NCI-H345 (cell line): ENCODE results near the gene LGALS4.
"Not testable (repeated sequence)": the region's sequence is repeated elsewhere in the genome, so short reads cannot be mapped to it uniquely, and the experiment has no call there.

Experiments used
- DNase-seq: peaks from one replicate; lab custom pipeline; 2025; lab: John Stamatoyannopoulos, UW

LGALS4 gene

DNA sequence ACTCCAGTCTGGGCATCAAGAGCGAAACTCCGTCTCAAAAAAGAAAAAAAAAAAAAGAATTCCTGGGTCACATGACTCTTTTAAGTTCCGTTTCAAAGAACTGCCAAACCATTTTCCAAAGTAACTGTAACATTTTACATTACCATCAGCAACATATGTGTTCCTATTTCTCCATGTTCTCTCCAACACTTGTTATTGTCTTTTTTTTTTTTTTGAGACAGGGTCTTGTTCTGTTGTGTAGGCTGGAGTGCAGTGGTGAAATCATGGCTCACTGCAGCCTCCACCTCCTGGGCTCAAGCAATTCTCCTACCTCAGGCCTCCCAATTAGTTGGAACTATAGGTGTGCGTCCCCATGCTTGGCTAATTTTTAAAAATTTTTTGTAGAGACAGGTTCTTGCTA is 17.2 kb downstream of the LGALS4 start:
- DNase-seq = no peak

- no peak for DNase-seq
Measured at GRCh38 chr19:38793671-38794070, 19.1 kb downstream of the LGALS4 start.

DNA sequence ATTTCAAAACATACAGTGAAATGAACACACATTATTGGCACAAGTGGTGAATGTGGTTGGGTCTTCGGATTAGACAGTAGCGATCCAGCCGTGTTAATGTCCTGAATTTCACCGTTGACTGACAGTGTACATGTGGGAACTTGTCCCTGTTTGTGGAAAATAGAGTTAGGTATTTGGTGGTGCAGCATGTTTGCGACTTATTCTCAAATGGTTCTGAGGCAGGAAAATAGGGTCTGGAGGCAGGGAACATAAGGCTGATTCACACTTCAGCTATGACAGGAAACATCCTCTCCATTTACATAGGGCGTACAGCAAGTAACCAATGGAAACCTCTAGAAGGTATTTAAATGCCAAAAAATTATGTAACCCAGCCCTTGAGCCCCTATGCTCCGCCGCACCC is 19.6 kb downstream of the LGALS4 start:
- DNase-seq = peak; percentile 34

GRCh38 chr19:38792250-38793111 is 20.3 kb downstream of the LGALS4 start:
- no peak for DNase-seq

- not testable (repeated sequence) for DNase-seq
Measured at GRCh38 chr19:38791451-38792064, 21.2 kb downstream of the LGALS4 start.

DNA sequence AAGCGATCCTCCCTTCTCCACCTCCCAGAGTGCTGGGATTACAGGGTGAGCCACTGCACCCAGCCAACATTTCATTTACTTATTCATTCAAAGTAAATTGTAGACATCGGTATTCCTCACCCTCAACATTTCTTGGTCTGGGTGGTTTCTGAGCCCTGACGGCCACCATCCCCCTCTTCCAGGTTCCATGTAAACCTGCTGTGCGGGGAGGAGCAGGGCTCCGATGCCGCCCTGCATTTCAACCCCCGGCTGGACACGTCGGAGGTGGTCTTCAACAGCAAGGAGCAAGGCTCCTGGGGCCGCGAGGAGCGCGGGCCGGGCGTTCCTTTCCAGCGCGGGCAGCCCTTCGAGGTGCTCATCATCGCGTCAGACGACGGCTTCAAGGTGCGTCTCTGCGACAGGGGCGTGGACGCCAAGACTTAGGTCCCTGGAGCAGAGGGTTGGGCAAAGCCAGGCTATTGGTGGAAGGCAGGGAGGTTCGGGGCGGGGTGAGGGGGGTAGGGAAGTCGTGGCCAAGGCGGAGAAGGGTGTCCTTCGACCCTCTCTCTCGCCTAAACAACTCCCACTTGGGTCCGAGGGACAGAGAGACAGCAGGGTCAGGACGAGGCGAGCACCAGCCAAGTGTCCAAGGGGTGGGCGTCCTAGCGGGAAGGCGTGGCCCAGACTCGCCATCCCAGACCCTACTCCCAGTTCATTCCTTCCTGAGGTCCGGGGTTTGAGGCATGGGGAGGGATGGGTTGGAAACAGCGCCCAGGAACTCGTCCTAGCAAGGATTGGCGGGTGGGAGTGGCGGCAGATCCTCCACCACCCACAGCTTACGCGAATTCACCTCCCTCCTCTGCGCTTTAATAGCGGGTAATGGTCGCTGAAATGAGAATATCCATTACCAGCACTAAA is 22.0 kb downstream of the LGALS4 start:
- DNase-seq = not testable (repeated sequence)

DNA sequence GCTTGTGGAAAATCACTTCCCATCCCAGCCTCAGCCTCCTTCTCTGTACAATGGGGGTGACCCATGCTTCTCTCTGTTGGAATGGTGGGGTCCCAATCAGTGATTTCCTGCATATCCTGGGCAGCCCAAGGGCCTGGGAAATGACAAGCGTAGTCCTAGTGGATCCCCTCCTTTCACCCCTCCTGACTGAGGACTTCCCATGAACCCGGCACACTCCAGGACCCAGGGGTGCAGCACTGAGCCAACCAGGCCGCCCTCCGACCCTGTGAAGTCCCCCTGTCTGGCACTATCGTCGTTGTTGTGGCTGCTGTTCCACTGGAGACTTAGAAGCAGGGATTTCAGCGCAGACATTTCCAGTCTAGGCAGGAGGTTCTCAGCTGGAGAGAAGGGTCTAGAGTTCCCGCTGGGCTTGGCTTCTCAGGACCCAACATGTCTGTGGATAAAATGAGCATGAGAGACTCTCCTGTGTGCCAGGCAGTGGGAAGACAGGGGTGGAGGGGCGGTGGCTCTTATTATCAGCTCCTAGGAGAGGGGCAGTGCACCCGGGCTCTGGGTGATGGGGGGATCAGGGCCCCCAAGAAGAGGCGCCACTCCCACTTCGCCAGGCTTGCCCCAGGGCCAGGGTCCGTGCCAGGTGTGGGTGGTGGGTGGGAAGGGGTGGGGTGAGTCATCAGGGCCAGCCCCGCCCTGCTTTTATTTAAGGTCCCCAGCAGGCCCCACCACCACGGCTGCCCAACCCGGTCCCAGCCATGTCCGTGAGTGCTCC is 24.1 kb downstream of the LGALS4 start, which contains the start of gene LGALS7B:
Gene LGALS7B (plus strand): TSS at position 723 of the 766 bp plus-strand sequence. CDS start 27 bp downstream, at position 750.
- no peak for DNase-seq

- peak; percentile 26 for DNase-seq
Measured at GRCh38 chr19:38786572-38787265, 26.0 kb downstream of the LGALS4 start.

GRCh38 chr19:38786061-38786460 is 26.7 kb downstream of the LGALS4 start:
- not testable (repeated sequence) for DNase-seq

DNA sequence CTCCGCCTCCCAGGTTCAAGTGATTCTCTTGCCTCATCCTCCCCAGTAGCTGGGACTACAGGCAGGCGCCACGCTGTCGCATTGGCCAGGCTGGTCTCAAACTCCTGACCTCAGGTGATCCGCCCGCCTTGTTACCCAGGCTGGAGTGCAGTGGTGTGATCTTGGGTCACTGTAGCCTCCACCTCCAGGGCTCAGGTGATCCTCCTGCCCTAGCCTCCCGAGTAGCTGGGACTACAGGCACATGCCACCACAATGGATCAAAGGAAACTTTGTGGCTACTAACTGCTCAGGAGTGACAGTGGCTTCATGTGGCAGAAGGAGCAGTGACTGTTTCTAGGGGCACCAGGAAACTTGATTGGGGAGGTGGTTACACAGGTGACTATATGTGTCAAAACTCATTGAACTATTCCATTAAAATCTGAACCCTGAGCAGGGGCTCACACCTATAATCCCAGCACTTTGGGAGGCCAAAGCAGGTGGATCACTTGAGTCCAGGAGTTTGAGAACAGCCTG is 27.5 kb downstream of the LGALS4 start:
- no peak for DNase-seq

- DNase-seq = no peak
Measured at GRCh38 chr19:38784224-38784623, 28.5 kb downstream of the LGALS4 start.

DNA sequence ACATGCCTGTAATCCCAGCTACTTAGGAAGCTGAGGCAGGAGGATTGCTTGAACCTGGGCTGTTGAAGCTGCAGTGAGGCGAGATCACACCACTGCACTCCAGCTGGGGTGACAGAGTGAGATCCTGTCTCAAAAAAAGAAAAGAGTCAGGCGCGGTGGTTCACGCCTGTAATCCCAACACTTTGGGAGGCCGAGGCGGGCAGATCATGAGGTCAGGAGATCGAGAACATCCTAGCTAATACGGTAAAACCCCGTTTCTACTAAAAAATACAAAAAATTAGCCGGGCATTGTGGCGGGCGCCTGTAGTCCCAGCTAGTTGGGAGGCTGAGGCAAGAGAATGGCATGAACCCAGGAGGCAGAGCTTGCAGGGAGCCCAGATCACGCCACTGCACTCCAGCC is 30.5 kb downstream of the LGALS4 start:
- not testable (repeated sequence) for DNase-seq

GRCh38 chr19:38781058-38781457 is 31.7 kb downstream of the LGALS4 start:
- DNase-seq = no peak

- no peak for DNase-seq
Measured at GRCh38 chr19:38780443-38780842, 32.3 kb downstream of the LGALS4 start.

GRCh38 chr19:38778733-38779132 is 34.0 kb downstream of the LGALS4 start:
- no peak for DNase-seq

- DNase-seq = no peak
Measured at GRCh38 chr19:38774181-38774950, 38.4 kb downstream of the LGALS4 start.

DNA sequence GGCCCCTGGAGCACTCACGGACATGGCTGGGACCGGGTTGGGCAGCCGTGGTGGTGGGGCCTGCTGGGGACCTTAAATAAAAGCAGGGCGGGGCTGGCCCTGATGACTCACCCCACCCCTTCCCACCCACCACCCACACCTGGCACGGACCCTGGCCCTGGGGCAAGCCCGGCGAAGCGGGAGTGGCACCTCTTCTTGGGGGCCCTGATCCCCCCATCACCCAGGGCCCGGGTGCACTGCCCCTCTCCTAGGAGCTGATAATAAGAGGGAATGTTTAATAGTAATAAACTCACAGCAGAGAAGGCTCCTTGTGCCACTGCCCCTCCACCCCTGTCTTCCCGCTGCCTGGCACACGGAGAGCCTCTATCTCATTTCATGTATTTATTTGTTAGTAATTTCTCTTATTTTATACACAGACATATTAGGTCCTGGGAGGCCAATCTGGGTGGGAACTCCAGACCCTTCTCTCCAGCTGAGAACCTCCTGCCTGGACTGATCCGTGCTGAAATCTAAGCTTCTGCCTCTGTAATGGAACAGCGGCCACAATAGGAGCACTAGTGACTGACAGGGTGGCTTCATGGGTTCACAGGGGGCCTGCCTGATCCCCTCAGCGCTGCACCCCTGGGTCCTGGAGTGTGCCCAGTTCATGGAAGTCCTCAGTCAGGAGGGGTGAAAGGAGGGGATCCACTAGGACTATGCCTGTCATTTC is 39.1 kb downstream of the LGALS4 start, which contains the start of gene LGALS7:
Gene LGALS7 (minus strand): TSS at position 49 of the 709 bp plus-strand sequence. CDS start 25 bp downstream, at position 24.
- DNase-seq = no peak

GRCh38 chr19:38771569-38771968 is 41.2 kb downstream of the LGALS4 start:
- DNase-seq = not testable (repeated sequence)

- DNase-seq = not testable (repeated sequence)
Measured at GRCh38 chr19:38770949-38771275, 41.8 kb downstream of the LGALS4 start.
